Astrocyte of the cerebellum (primary cell): ENCODE measurements around the gene SIDT1.
A peak's percentile ranks its signal among the peaks of the same experiment; 100 is the strongest.

Experiments
- DNase-seq: peaks from one replicate; pipeline ENCODE4 v3.0.0-alpha.2; 2011; ENCODE audit warnings: low read depth
- H3K4me3 ChIP-seq: 2 replicates; pipeline ENCODE4 v1.5.1; 2011; ENCODE audit warnings: mild to moderate bottlenecking, low read depth, low read length, moderate library complexity
- in situ Hi-C: cut with HindIII; loops from 2 replicates; pipeline ENCODE4 v1.10.0; 2017; ENCODE audit warnings: low sequenced_read_pairs
- TF ChIP-seq, protein P1 (sequence below): IDR thresholded peaks from 2 replicates; pipeline ENCODE4 v1.5.1; 2012; ENCODE audit warnings: low read length, low read depth, moderate library complexity, mild to moderate bottlenecking; ENCODE audit errors: missing control alignments

The SIDT1 gene

DNA sequence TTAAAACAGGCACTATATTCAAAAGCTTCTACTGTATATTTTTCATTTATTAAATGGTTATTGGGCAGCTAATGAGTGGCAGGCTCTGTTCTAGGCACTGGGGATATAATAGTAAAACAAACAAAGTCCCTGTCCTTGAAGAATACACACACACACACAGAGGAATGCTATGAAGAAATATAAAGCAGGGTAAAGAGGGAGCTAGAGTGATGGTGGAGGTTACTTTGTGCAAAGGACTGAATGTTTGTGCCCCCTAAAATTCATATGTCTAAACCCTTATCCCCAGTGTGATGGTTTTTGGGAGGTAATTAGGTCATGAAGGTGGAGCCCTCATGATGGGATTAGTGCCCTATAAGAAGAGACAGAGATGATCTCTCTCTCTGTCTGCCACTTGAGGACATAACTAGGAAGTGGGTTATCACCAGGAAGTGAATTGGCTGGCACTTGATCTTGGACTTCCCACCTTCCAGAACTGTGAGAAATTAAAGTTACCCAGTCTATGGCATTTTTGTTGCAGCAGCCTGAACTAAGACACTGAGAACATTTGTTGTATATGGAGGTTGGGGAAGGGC is 132.3 kb downstream of the SIDT1 start:
- no peak for DNase-seq
- no peak overlapping the region for H3K4me3 ChIP-seq
- in situ Hi-C loops, result no loop called here
- TF ChIP-seq, protein P1, sequence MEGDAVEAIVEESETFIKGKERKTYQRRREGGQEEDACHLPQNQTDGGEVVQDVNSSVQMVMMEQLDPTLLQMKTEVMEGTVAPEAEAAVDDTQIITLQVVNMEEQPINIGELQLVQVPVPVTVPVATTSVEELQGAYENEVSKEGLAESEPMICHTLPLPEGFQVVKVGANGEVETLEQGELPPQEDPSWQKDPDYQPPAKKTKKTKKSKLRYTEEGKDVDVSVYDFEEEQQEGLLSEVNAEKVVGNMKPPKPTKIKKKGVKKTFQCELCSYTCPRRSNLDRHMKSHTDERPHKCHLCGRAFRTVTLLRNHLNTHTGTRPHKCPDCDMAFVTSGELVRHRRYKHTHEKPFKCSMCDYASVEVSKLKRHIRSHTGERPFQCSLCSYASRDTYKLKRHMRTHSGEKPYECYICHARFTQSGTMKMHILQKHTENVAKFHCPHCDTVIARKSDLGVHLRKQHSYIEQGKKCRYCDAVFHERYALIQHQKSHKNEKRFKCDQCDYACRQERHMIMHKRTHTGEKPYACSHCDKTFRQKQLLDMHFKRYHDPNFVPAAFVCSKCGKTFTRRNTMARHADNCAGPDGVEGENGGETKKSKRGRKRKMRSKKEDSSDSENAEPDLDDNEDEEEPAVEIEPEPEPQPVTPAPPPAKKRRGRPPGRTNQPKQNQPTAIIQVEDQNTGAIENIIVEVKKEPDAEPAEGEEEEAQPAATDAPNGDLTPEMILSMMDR, result no peak

GRCh38 chr3:113668015-113668414 is 135.7 kb downstream of the SIDT1 start:
- peak; percentile 28 for DNase-seq
- H3K4me3 ChIP-seq, result no peak overlapping the region
- in situ Hi-C loops, result no loop called here
- TF ChIP-seq, protein P1, result no peak

DNA sequence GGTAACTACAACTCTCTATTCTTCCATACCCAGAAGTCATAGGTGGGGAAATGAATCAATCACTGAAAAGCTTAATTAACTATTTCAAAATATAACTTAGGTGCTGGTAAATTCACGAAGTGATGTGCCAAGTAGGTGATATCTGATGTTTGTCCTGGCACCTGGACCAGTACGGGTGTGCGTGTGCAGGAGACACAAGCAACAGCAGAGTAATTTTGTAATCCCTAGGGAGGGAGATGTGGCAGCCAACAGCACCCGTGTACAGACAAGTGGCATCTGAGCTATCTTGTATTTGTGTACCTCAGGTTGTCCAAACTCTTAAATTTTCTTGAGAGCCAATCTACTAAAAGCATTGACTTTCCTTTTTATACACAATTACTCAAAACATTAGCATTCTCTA is 141.2 kb downstream of the SIDT1 start:
- no peak overlapping the region for H3K4me3 ChIP-seq
- DNase-seq, result no peak
- TF ChIP-seq, protein P1, result no peak
- in situ Hi-C loops, result no loop called here

DNA sequence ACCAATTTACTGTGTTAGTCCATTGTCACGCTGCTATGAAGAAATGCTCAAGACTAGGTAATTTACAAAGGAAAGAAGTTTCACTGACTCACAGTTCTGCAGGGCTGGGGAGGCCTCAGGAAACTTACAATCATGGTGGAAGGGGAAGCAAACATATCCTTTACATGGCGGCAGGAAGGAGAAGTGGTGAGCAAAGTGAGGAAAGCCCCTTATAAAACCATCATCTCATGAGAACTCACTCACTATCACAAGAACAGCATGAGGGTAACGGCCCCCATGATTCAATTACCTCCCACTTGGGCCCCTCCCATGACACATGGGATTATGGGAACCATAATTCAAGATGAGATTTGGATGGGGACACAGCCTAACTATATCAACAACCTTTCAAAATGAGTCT is 143.9 kb downstream of the SIDT1 start:
- TF ChIP-seq, protein P1, result no peak
- in situ Hi-C loops, result no loop called here
- H3K4me3 ChIP-seq, result no peak overlapping the region
- DNase-seq, result no peak

GRCh38 chr3:113677737-113678136 is 145.4 kb downstream of the SIDT1 start:
- in situ Hi-C loops, result no loop called here
- no peak overlapping the region for H3K4me3 ChIP-seq
- DNase-seq, result no peak
- TF ChIP-seq, protein P1, result no peak

DNA sequence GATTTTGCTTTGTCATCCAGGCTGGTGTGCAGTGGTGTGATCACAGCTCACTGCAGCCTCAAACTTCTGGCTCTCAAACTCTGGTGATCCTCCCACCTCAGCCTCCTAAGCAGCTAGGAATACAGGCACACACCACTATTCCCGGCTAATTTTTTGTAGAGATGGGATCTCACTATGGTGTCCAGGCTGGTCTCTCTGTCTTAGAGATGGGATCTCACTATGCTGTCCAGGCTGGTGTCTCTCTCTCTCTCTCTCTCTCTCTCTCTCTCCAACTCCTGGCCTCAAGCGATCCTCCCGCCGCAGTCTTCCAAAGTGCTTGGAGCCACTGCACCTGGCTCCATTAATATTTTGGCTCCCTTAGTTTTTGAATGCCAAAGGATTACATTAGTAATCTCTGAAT is 146.4 kb downstream of the SIDT1 start:
- TF ChIP-seq, protein P1, result no peak
- in situ Hi-C loops, result no loop called here
- no peak overlapping the region for H3K4me3 ChIP-seq
- no peak for DNase-seq
